Naive thymus-derived CD4-positive, alpha-beta T cell (primary cell): ENCODE data around the gene FBXO3. TPM values are rescaled to one million over a fixed set of nuclear protein-coding genes. Genes with fewer than 3 reads are reported as not detected.
"Not testable (repeated sequence)": the region's sequence is repeated elsewhere in the genome, so short reads cannot be mapped to it uniquely, and the experiment has no call there.

Experiments
- ATAC-seq: fragments of 150-1000 bp; cut with Tn5 transposase; 2 replicates; pipeline ENCODE4 v1.10.0; 2021; ENCODE audit warnings: mild to moderate bottlenecking, moderate library complexity
- CTCF ChIA-PET: fragments of 350-600 bp; sonication (Branson Sonifier 250); formaldehyde crosslinking; loops from one replicate; lab custom pipeline; 2021; ENCODE audit warnings: antibody characterized with exemption; lab: Charles Lee
- POLR2A ChIA-PET: fragments of 350-600 bp; sonication (Branson Sonifier 250); formaldehyde crosslinking; loops from one replicate; lab custom pipeline; 2021; ENCODE audit warnings: antibody characterized with exemption, inconsistent platforms; lab: Charles Lee
- DNase-seq, 9 donors: peaks; one replicate each; pipeline versions ENCODE4 v3.0.0 to v3.0.0-alpha.2; 2020 to 2022; ENCODE audit warnings: mixed read lengths in 1 of 9
- H3K27ac ChIP-seq: one replicate; pipeline ENCODE4 v1.7.0; 2013; ENCODE audit warnings: mild to moderate bottlenecking, low read depth, low read length, moderate library complexity
- H3K27me3 ChIP-seq, 2 donors: one replicate each; pipeline ENCODE4 v1.7.0; 2013; ENCODE audit warnings: low read length in 2 of 2, mild to moderate bottlenecking in 2 of 2, moderate library complexity in 2 of 2; ENCODE audit not compliant: control insufficient read depth in 2 of 2, insufficient read depth in 2 of 2
- H3K36me3 ChIP-seq, 3 experiments: 1 replicate in 2 of 3; 2 replicates in 1 of 3; pipeline ENCODE4 v1.7.0; 2013; ENCODE audit warnings: low read length in 3 of 3, mild to moderate bottlenecking in 3 of 3, moderate library complexity in 1 of 3; ENCODE audit not compliant: insufficient read depth in 3 of 3, control insufficient read depth in 2 of 3
- H3K4me1 ChIP-seq, 2 donors: one replicate each; pipeline ENCODE4 v1.7.0; 2013; ENCODE audit warnings: low read length in 2 of 2, mild to moderate bottlenecking in 2 of 2, moderate library complexity in 1 of 2; ENCODE audit not compliant: control insufficient read depth in 2 of 2, insufficient read depth in 2 of 2
- H3K4me3 ChIP-seq: 2 replicates; pipeline ENCODE4 v1.7.0; 2013; ENCODE audit warnings: mild to moderate bottlenecking, low read length
- H3K9me3 ChIP-seq, 3 experiments: 1 replicate in 2 of 3; 2 replicates in 1 of 3; pipeline ENCODE4 v1.7.0; 2013; ENCODE audit warnings: low read length in 3 of 3; ENCODE audit not compliant: control insufficient read depth in 2 of 3
- H3K27ac Mint-ChIP-seq, 9 donors: one replicate each; pipeline ENCODE4 v1.8.0; 2020 to 2022; ENCODE audit warnings: mixed read lengths in 9 of 9, mild to moderate bottlenecking in 8 of 9, moderate library complexity in 5 of 9, inconsistent platforms in 2 of 9
- H3K27me3 Mint-ChIP-seq, 5 donors: one replicate each; pipeline ENCODE4 v1.8.0; 2021 to 2022; ENCODE audit warnings: mixed read lengths in 5 of 5, mild to moderate bottlenecking in 1 of 5
- H3K36me3 Mint-ChIP-seq, 5 donors: one replicate each; pipeline ENCODE4 v1.8.0; 2020 to 2022; ENCODE audit warnings: mixed read lengths in 5 of 5, mild to moderate bottlenecking in 3 of 5, inconsistent platforms in 1 of 5
- H3K4me1 Mint-ChIP-seq, 7 donors: one replicate each; pipeline ENCODE4 v1.8.0; 2020 to 2022; ENCODE audit warnings: mixed read lengths in 7 of 7, mild to moderate bottlenecking in 3 of 7, inconsistent platforms in 1 of 7
- H3K4me3 Mint-ChIP-seq, 10 donors: one replicate each; pipeline ENCODE4 v1.8.0; 2020 to 2022; ENCODE audit warnings: mild to moderate bottlenecking in 10 of 10, mixed read lengths in 10 of 10, moderate library complexity in 6 of 10, inconsistent platforms in 2 of 10
- H3K9me3 Mint-ChIP-seq, 11 donors: one replicate each; pipeline ENCODE4 v1.8.0; 2020 to 2022; ENCODE audit warnings: mixed read lengths in 11 of 11, mild to moderate bottlenecking in 4 of 11, inconsistent platforms in 1 of 11, moderate library complexity in 1 of 11
- intact Hi-C, 2 donors: fragments of 100-400 bp; cut with micrococcal nuclease; formaldehyde crosslinking; loops; one replicate each; pipeline ENCODE4 v1.15.1; 2023
- polyA plus RNA-seq, 2 donors: library from polyadenylated mRNA; unstranded; fragments of 300-500 nt; fragmentation: Illumina TruSeq; gene quantifications; one replicate each; pipeline ENCODE4 v1.2.3, GENCODE V29; 2021
- total RNA-seq, 6 experiments: library from RNA in 5 of 6; stranded (reverse) in 5 of 6; gene quantifications; 1 replicate in 5 of 6; 2 replicates in 1 of 6; pipeline ENCODE4 v1.2.3 and lab custom pipeline; 2021 to 2026

Gene FBXO3
- 10 to 100 TPM; 22.6 to 55.7 (median 47.7) TPM for total RNA-seq
- polyA plus RNA-seq, result 10 to 100 TPM; 36.1 to 41.5 TPM
- total RNA-seq (lab: John Stamatoyannopoulos, UW), result 97.1 reads per million, percentile 84 among the genes with 10 or more reads in this experiment

- Histone ChIP-seq H3K9me3 (no peaks in the 10 kb centered on the region), H3K4me3 (peak within 1 kb of the TSS; percentile 91), H3K36me3 (peaks cover 0 to 16% (median 3%) of the 10 kb centered on the region in 3 experiments), H3K27ac (peak within 1 kb of the TSS; percentile 83), H3K4me1 (peaks cover 20 to 23% of the 10 kb centered on the region in 2 donors), H3K27me3 (no peaks in the 10 kb centered on the region)
- ChIA-PET CTCF (interaction anchor here (0.6 kb wide), 1 partner anchor 400 kb away, joined by 8 read pairs; no protein-coding TSS in a partner anchor), POLR2A (interaction anchor here (0.6 to 4.7 kb wide), 7 partner anchors 32 to 332 kb away, joined by 3 to 22 read pairs (median 4); partner anchors contain the start of genes CAPRIN1, CD59 and NAT10)
- peaks cover 0 to 34% (median 7%) of the 10 kb centered on the region in 5 donors for H3K27me3 Mint-ChIP-seq
- DNase-seq (peak; percentile 71 to 91 (median 88)), ATAC-seq (peak; percentile 98)
- H3K4me1 Mint-ChIP-seq, result peaks cover 33 to 58% (median 45%) of the 10 kb centered on the region in 7 donors
- peak within 1 kb of the TSS; percentile 93 to 98 (median 96) for H3K27ac Mint-ChIP-seq
- peaks cover 4 to 14% (median 9%) of the 10 kb centered on the region in 5 donors for H3K36me3 Mint-ChIP-seq
- H3K4me3 Mint-ChIP-seq, result peak within 1 kb of the TSS; percentile 93 to 99 (median 97)
- intact Hi-C loops, result loop anchor here (1.0 to 10.0 kb wide), 19 partner anchors 15 to 1891 kb away; partner anchors contain the start of genes ABTB2 (in 2 of the 2), APIP (in 2 of the 2), C11orf91 (in 2 of the 2) and CAT (in 2 of the 2)
- H3K9me3 Mint-ChIP-seq, result peaks cover 0 to 2% (median 0%) of the 10 kb centered on the region in 11 donors
Observed at GRCh38 chr11:33773987-33774735, at the start of gene FBXO3. Gene FBXO3, minus strand, starts transcription at chr11:33774520. Its CDS starts 23 bp downstream, at chr11:33774497.

- H3K4me3 ChIP-seq, H3K27ac ChIP-seq, H3K27ac Mint-ChIP-seq, H3K4me1 Mint-ChIP-seq, H3K4me3 Mint-ChIP-seq, DNase-seq, H3K27me3 ChIP-seq, POLR2A ChIA-PET, H3K36me3 Mint-ChIP-seq, CTCF ChIA-PET, ATAC-seq, H3K4me1 ChIP-seq, H3K9me3 ChIP-seq, H3K36me3 ChIP-seq, H3K9me3 Mint-ChIP-seq: not testable (repeated sequence)
- peaks cover 23 to 44% (median 37%) of the 10 kb centered on the region in 5 donors for H3K27me3 Mint-ChIP-seq
- intact Hi-C loops, result loop anchor here in 1 of 2 donors (10.0 kb wide), 1 partner anchor 1498 kb away; no protein-coding TSS in a partner anchor
Observed at GRCh38 chr11:33822981-33823380, 48.7 kb upstream of the FBXO3 start.

GRCh38 chr11:33819278-33820035, 45.1 kb upstream of the FBXO3 start:
- no peak overlapping the region for H3K27ac Mint-ChIP-seq
- POLR2A ChIA-PET, result no interaction called here
- no peaks in the 10 kb centered on the region for H3K9me3 Mint-ChIP-seq
- H3K4me3 Mint-ChIP-seq, result no peak overlapping the region
- CTCF ChIA-PET, result no interaction called here
- no peak for ATAC-seq
- no peaks in the 10 kb centered on the region for H3K36me3 Mint-ChIP-seq
- no peaks in the 10 kb centered on the region for H3K36me3 ChIP-seq
- H3K4me1 ChIP-seq, result no peaks in the 10 kb centered on the region
- H3K4me1 Mint-ChIP-seq, result peaks cover 0 to 2% (median 0%) of the 10 kb centered on the region in 7 donors
- H3K27me3 Mint-ChIP-seq, result peaks cover 4 to 33% (median 13%) of the 10 kb centered on the region in 5 donors
- no peak overlapping the region for H3K27ac ChIP-seq
- no peak for DNase-seq
- intact Hi-C loops, result loop anchor here in 1 of 2 donors (10.0 kb wide), 1 partner anchor 1495 kb away; no protein-coding TSS in a partner anchor
- H3K9me3 ChIP-seq, result no peaks in the 10 kb centered on the region
- no peaks in the 10 kb centered on the region for H3K27me3 ChIP-seq
- no peak overlapping the region for H3K4me3 ChIP-seq

- ChIA-PET POLR2A (interaction anchor here (0.5 to 1.4 kb wide), 2 partner anchors 35 to 45 kb away, joined by 3 to 4 read pairs; partner anchors contain the start of gene FBXO3), CTCF (interaction anchor here (0.7 to 5.5 kb wide), 9 partner anchors 8 to 681 kb away, joined by 3 to 35 read pairs (median 3); no protein-coding TSS in a partner anchor)
- intact Hi-C loops, result loop anchor here (1.0 to 5.0 kb wide), 9 partner anchors 21 to 684 kb away; partner anchors contain the start of gene FBXO3 (in 1 of the 2)
- H3K27me3 ChIP-seq, result no peaks in the 10 kb centered on the region
- H3K4me1 ChIP-seq, result no peaks in the 10 kb centered on the region
- H3K36me3 ChIP-seq, result no peaks in the 10 kb centered on the region
- peaks cover 0 to 4% (median 0%) of the 10 kb centered on the region in 7 donors for H3K4me1 Mint-ChIP-seq
- DNase-seq, result peak; percentile 60 to 85 (median 69)
- H3K4me3 Mint-ChIP-seq, result no peak overlapping the region
- H3K9me3 ChIP-seq, result no peaks in the 10 kb centered on the region
- no peak overlapping the region for H3K27ac ChIP-seq
- ATAC-seq, result peak; percentile 94
- peaks cover 9 to 39% (median 13%) of the 10 kb centered on the region in 5 donors for H3K27me3 Mint-ChIP-seq
- H3K36me3 Mint-ChIP-seq, result no peaks in the 10 kb centered on the region
- no peak overlapping the region for H3K4me3 ChIP-seq
- H3K27ac Mint-ChIP-seq, result no peak overlapping the region
- no peaks in the 10 kb centered on the region for H3K9me3 Mint-ChIP-seq
Observed at GRCh38 chr11:33808228-33808828, 34.0 kb upstream of the FBXO3 start.

GRCh38 chr11:33804471-33804870, 30.2 kb upstream of the FBXO3 start:
- no peak for ATAC-seq

More at GRCh38 chr11:33804471-33804870, 30.2 kb upstream of the FBXO3 start:
- ChIA-PET POLR2A (no interaction called here), CTCF (interaction anchor here (0.9 to 5.5 kb wide), 2 partner anchors 25 to 554 kb away, joined by 3 to 35 read pairs; partner anchors contain the start of gene ABTB2)
- Histone ChIP-seq H3K27me3 (peaks cover 0 to 11% of the 10 kb centered on the region in 2 donors), H3K9me3 (no peaks in the 10 kb centered on the region), H3K4me1 (peaks cover 0 to 6% of the 10 kb centered on the region in 2 donors), H3K36me3 (no peaks in the 10 kb centered on the region), H3K27ac (no peak overlapping the region), H3K4me3 (no peak overlapping the region)
- H3K27me3 Mint-ChIP-seq, result peaks cover 41 to 70% (median 44%) of the 10 kb centered on the region in 5 donors
- H3K4me3 Mint-ChIP-seq, result no peak overlapping the region
- intact Hi-C loops, result no loop called here
- H3K9me3 Mint-ChIP-seq, result no peaks in the 10 kb centered on the region
- no peak overlapping the region for H3K27ac Mint-ChIP-seq
- no peaks in the 10 kb centered on the region for H3K36me3 Mint-ChIP-seq
- peaks cover 0 to 13% (median 3%) of the 10 kb centered on the region in 7 donors for H3K4me1 Mint-ChIP-seq
- no peak for DNase-seq
